Occipital lobe (tissue), 2 donors: ENCODE results near the gene PCDHA7. TPM values are rescaled to one million over a fixed set of nuclear protein-coding genes. Genes with fewer than 3 reads are reported as not detected.
"Not testable (repeated sequence)": the region's sequence is repeated elsewhere in the genome, so short reads cannot be mapped to it uniquely, and the experiment has no call there.

Experiments used
- DNase-seq: peaks from one replicate; lab custom pipeline; 2025; lab: John Stamatoyannopoulos, UW
- total RNA-seq: library from RNA; depleted of rRNA; stranded (reverse); fragments of >200 nt; gene quantifications from one replicate; pipeline ENCODE4 v1.2.3, GENCODE V29; 2014

Gene PCDHA7
- 18.1 TPM for total RNA-seq

GRCh38 chr5:140833993-140834392 lies at the start of gene PCDHA7:
Gene PCDHA7, plus strand, starts transcription at chr5:140834269. Its CDS starts 115 bp downstream, at chr5:140834384.
- no peak for DNase-seq

GRCh38 chr5:140785905-140786686 lies 48.0 kb upstream of the PCDHA7 start, which contains the start of gene PCDHA1:
Gene PCDHA1, plus strand, starts transcription at chr5:140786140.
- DNase-seq, result no peak

- not testable (repeated sequence) for DNase-seq
These were observed 46.6 kb upstream of the PCDHA7 start for GRCh38 chr5:140787422-140787821.

- DNase-seq, result not testable (repeated sequence)
These were observed 46.1 kb upstream of the PCDHA7 start for GRCh38 chr5:140787849-140788504.

GRCh38 chr5:140791089-140791488 lies 43.0 kb upstream of the PCDHA7 start:
- DNase-seq, result no peak

- no peak for DNase-seq
These were observed 39.3 kb upstream of the PCDHA7 start, which contains the start of gene PCDHA2 for GRCh38 chr5:140794595-140795258. Gene PCDHA2, plus strand, starts transcription at chr5:140794852.

- DNase-seq, result no peak
These were observed 38.8 kb upstream of the PCDHA7 start for GRCh38 chr5:140795259-140795641.

- not testable (repeated sequence) for DNase-seq
These were observed 37.9 kb upstream of the PCDHA7 start for GRCh38 chr5:140796072-140796717.

GRCh38 chr5:140796718-140797095 lies 37.4 kb upstream of the PCDHA7 start:
- DNase-seq, result no peak

GRCh38 chr5:140800816-140801493 lies 33.1 kb upstream of the PCDHA7 start, which contains the start of gene PCDHA3:
Gene PCDHA3, plus strand, starts transcription at chr5:140801057.
- no peak for DNase-seq

- DNase-seq, result no peak
These were observed 32.6 kb upstream of the PCDHA7 start for GRCh38 chr5:140801494-140801841.

- DNase-seq, result not testable (repeated sequence)
These were observed 31.7 kb upstream of the PCDHA7 start for GRCh38 chr5:140802381-140802780.

GRCh38 chr5:140802781-140803271 lies 31.2 kb upstream of the PCDHA7 start:
- DNase-seq, result no peak

GRCh38 chr5:140806834-140807775 lies 27.0 kb upstream of the PCDHA7 start, which contains the start of gene PCDHA4:
Gene PCDHA4, plus strand, starts transcription at chr5:140807068.
- no peak for DNase-seq

GRCh38 chr5:140808241-140808888 lies 25.7 kb upstream of the PCDHA7 start:
- not testable (repeated sequence) for DNase-seq

GRCh38 chr5:140808889-140809291 lies 25.2 kb upstream of the PCDHA7 start:
- DNase-seq, result no peak

GRCh38 chr5:140821375-140822280 lies 12.4 kb upstream of the PCDHA7 start, which contains the start of gene PCDHA5:
Gene PCDHA5, plus strand, starts transcription at chr5:140821613.
- DNase-seq, result no peak

GRCh38 chr5:140822281-140822629 lies 11.8 kb upstream of the PCDHA7 start:
- no peak for DNase-seq
